Activated naive CD4-positive, alpha-beta T cell (primary cell): ENCODE results near the gene C16orf78.

ENCODE experiments used
- DNase-seq, 4 experiments: peaks; one replicate each; lab custom pipeline; 2025; lab: John Stamatoyannopoulos, UW

C16orf78 gene

DNA sequence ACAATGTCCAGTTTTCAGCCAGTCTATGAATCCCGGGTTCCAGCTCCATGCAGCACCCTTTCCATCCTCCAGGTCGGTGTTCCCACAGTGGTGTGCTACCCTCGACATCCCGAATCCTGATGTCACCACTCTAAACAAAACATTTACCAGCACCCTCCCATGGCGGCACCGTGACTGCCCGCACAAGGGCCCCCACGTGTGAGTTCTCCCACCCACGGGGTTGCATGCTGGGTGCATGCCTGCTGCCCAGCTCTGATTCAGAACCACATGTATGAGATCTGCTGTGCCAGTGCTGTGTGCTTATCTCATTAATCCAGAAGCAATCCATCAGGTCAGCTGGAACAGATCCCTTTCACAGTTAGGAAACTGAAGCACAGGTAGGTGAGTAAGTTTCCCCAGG lies 57.4 kb downstream of the C16orf78 start:
- no peak for DNase-seq

DNA sequence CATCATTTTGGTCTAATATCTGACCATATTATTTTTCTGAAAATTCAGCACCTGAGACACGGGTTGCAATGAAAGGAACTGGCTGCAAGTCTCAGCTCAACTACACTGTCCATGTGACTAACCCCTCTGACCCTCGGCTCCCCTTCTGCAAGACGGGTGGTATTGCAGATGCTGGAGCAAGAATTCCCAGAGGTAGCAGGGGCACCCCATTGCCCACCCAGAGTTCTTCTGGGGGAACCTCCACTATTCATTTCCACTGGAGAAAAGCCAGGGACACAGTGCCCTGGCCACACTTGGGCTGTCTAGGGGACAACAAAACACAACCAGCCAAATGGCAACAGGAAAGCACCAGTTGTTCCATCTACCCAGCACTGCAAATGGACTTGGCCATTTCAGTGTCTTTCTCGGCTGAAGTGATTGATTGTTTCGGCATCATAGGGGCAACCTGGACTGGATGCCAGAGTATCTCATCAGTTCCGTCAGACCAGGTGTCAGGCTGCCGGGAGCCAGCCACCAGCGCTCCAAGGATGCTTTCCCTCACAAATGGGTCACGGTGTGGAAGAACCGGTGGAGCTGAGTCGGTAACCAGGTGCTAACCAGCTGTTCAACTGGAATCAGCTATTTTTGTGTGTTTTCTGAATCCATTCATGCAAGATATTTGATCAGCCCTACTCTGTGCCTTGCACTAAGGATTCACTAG lies 58.1 kb downstream of the C16orf78 start:
- no peak for DNase-seq

DNA sequence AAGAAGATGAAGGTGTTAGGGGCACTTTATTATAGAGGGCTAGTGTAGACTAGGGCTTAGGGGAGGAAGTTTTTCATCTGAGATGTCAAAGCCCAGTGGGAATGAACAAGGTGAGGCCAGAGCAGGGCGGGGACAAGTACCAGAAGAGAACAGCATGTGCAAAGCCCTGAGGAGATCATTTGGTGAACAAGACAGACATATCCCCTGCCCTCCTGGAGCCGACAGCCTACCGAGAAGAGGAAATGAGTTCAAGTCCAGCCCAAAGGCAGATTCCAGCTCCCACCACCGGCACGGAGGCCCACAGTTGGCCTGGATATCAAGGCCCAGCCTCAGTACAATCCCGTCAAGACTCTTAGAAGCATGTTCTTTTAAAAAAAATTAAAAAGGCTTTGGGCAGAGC lies 61.1 kb downstream of the C16orf78 start:
- no peak for DNase-seq

DNA sequence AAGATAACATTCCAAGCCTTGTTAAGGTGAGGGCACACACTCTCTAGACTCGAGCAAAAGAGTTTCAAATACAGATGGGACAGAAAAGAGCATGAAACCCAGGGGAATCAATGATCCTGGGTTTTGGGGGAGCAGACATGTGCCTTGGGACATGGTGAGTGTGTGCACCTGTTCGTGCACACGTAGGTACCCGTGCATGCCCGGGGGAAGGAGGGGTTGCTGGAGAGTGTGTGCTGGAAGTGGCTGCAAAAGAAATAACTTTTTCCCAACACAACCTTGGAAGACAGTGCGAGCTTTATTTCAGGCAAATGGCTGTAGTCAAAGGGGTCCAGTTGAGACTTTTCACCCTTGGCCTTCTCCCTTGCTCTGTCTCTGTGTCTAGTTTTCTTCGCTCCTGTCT lies 62.6 kb downstream of the C16orf78 start:
- DNase-seq = no peak

DNA sequence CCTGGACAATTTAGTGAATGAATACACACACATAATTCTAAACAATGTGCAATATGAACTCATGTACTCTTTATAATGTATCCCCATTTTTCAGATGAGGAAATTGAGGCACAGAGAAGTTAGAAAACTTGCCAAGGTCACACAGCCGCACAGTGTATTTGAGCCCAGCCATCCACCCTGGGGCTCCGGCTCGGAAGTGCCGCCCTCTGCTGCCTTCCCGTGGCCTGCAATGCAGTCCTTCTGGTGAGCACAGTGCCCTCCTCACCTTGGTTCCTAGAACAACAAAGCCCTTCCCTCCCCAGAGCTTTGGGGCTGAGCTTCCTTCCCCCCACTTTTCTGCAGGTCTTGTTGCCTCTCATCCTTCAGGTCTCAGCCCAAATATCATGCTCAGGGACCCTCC lies 63.7 kb downstream of the C16orf78 start:
- DNase-seq = no peak

DNA sequence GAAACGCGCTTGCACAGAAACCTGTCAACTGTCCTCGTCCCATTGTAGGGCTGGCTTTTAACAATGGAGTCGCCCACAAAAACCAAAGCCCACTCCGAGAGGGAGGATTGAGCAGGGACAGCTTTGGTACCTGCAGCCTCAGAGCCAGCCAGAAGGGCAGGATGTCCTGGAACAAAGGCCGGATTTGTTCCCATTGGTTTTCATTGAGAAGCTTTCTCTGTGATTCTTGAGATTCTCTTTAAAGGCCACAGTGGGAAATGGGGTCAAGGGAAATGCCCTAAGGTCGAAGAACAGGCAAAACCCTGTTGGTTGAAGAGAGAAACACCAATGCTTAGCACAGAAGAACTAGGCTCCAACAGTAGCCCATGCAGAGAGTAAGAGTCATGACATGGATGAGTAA lies 65.4 kb downstream of the C16orf78 start:
- no peak for DNase-seq

DNA sequence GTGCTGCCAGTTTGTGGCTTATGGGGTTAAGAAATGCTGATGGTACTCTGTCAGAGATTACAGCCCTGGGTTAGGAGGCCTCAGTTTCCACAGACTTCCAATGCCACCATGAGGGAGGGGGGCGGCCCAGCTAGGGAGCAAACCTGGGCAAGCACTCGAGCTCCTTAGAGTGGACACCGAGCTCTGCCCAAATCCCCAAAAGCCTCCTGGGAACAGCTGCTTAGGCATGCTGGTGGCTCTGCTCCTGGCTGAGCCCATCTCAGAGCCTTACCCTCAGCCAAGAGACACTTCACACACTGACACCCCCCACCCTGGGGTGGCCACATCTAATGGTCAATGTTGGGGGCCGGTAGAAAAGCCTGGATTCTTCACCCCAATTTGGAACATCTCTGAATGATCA lies 66.1 kb downstream of the C16orf78 start:
- DNase-seq = no peak

DNA sequence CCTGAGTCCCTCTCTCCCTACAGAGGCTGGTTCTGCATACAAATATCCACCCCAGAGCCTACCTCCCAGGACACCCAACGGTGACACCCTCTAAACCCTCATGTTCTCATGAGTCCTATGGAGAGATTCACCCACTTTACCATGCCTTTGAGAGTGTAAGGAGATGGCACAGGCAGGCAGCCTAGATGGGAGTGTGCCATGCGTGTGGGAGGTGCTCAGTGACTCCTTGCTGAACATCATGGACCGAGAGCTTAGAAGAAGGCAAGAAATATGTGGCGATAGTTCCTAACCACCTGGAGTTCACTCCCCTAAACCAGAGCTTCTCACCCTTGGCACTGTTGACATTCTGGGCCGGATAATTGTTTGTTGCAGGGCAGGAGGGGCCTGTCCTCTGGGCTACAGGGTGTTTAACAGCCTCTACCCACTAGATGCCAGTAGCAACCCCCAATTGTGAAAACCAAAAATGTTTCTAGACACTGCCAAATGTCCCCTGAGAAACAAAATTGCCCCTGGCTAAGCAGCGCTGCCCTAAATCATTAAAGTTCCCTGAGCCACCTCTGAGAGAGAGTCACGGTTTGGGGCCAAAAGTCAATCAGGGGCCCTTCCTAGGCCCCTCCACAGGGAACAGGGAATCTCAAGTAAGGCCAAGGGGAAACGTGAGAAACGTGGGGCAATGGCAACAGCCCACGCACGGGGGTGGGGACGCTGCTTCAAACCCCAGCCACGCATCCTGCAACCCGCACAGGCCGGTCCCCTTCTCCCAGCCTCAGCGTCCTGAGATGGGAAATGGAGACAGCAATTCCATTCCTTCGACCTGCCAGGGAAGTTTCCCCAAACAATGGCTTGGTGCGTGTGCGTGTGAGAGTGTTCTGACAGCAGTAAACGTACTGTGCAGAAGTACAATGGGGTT lies 66.8 kb downstream of the C16orf78 start:
- DNase-seq = no peak

DNA sequence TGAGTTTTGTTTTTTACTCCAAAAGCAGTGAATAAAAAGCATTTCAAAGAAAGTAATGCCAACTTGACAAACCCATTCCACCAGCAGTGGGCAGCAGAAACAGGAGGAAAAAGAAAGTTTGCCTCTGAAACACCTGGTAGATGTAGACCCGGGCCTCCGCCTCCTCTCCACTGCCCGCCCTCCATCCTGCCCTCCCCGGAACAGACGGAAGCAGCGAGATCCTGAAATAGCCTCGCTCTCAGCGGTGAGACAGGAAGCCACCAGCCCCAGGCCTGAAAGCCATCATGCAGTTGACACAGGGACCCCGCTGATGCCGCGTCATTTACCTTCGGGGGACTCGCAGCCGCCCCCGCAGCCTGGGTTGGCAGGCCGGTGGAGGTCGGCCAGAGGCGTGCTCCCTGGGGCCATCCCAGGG lies 67.8 kb downstream of the C16orf78 start:
- DNase-seq = peak in 3 of 4 experiments; percentile 13 to 70 (median 55)

DNA sequence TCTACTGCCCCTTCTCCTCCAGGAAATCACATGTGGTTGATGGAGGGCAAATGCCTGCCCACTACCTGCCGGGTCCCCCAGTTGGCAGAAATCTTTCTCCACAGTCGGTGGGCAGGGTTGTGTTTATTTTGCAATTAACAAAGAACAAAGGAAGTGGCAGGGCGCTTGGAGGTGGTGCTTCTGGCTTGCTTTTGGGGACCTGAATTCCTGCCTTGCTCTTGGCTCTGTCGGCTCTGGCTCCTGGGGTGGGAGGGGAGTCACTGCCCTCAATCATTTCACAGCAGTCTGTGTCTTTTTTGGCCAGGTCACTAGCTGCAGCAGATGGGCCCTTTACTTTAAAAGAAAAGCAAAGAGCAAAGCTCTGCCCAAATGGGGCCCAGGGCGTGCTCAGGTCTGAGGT lies 69.2 kb downstream of the C16orf78 start:
- DNase-seq = no peak

DNA sequence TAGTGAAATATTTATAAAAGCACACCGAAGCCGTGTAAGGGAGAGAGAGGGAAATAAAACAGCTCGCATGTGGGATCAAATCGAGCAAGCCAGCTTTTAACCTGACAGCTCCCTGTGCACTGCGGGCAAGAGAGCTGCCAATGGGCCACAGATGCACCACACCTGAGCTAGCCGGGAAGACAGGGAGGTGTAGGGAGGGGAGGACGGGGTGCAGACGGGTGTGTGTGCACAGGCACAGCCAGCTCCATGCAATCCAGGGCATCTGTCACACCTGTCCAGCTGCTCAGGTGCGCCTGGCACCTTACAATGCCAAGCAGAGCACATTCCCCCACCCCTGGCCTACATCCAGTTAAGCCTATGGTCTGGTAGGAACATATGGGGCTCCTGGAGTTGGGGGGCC lies 70.0 kb downstream of the C16orf78 start:
- DNase-seq = no peak

DNA sequence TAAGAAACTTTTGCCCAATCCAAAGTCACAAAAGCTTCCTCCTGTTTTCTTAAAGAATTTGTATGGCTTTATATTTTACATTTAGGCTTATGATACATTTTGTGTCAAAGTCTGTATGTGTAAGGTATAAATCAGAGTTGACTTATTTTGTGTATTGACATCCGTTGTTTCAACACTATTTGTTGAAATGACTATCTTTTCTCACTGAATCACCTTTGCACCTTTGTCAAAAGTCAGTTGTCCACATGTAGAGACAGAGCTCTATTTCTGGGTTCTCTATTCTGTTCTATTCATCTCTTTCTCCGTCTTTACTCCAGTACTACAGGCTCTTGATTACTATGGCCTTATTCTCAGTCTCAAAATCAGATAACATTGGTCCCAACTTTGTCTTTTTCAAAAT lies 73.2 kb downstream of the C16orf78 start:
- DNase-seq = no peak
